Measurements from ENCODE around the gene FUT3.

Gene FUT3

GRCh38 chr19:5800361-5801270 lies 50.6 kb downstream of the FUT3 start:
- no peak for DNase-seq (ENCODE audit: low read depth)

DNA sequence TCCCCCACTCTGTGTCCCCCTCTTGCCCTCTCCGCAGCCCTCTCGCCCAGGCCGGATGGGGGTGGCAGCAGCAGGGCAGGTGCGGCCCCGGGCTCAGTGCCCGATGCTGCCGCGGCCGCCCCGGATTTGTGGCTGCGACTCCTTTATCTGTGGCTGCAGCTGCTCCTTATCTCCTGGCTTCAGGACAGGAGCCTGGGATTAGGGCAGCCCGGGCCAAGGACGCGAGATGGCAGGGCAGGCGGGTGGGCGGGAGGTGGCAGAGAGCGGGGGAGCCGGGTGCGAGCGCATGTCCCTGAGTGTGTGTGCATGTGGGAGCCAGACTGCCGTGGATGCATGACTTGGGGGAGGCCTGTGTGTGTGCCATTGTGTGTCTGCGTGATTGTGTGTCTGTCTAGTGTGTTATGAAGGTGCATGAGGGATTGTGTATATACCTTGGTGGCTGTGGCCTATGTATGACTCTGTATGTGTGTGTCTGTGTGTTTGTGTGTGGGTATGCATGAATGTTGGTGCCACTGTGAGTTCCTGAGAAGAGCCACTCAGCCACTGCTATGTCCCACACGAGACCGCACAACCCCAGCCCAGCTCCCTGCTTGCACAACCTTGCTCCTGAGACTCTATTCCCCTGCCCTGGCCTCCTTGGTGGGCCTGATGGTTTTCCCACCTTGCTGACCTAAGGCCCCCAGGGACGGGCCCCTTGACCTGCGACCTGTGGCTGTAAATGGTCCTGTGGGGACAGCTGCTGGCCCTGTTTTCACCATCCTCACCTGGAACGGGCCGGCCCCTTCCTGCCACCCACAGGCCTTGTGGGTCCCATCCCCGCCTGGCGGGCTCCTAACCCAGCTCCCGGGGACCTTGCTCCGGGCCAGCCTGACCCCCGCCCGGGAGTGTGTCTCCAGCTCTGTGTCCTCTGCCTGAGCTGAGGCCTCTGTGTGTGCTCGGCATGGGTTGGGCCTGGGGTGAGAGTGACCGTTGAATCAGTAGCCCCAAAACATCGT lies 51.7 kb downstream of the FUT3 start:
- no peak for DNase-seq (ENCODE audit: low read depth)

- DNase-seq (ENCODE audit: low read depth) = no peak
These were observed 53.0 kb downstream of the FUT3 start for GRCh38 chr19:5798244-5798643.

DNA sequence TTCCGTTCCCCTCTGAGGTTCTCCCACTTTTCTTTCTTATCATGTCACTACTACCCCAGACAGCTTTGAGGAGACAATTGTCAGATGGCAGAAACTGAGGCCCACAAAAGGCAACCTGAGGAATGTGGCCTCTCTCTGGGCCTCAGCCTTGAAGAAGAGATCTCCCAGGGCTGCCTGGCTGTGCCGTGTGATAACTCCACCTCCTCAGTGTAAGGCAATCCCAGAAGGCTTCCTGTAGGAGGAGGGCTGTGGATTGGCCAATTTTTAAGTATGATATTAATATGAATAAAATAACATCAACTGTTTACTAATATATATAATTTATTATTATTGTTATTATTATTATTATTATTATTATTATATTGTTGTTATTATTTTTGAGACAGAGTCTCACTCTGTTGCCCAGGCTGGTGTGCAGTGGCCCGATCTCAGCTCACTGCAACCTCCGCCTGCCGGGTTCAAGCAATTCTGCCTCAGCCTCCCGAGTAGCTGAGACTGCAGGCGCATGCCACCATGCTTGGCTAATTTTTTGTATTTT lies 55.8 kb downstream of the FUT3 start:
- DNase-seq (ENCODE audit: low read depth) = no peak

DNA sequence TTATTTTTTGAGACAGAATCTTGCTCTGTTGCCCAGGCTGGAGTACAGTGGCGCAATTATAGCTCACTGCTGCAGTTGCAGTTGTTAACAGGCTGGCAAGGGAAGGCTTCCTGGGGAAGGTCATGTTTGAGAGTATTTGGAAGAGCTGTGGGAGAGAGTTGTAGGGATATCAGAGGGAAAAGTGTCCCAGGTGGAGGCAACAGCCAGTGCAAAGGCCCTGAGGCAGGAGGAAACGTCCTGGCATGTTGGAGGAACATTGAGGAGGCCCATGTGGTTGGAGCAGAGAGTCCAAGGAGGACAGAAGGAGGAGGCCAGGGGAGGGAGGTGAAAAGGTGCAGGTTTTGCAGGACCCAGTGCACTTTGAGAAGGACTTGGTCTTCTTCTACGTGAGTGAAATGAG lies 58.1 kb downstream of the FUT3 start:
- no peak for DNase-seq (ENCODE audit: low read depth)

Measured in stimulated activated CD8-positive, alpha-beta memory T cell treated with anti-CD3 and anti-CD28 coated beads, Interleukin-7, amount 100 ng/mL, for 24 hours (primary cell).